ENCODE data around the gene KPNA3. TPM values are rescaled to one million over a fixed set of nuclear protein-coding genes. Genes with fewer than 3 reads are reported as not detected.

KPNA3 gene
- total RNA-seq, 1 experiment from 2014 or later: 36.8 TPM

- ATAC-seq (no peak), DNase-seq (ENCODE audit: low read depth, low spot score) (no peak)
- in situ Hi-C loops (cut with HindIII; ENCODE audit: low pct_unique_long_range_greater_than_20kb, low sequenced_read_pairs) (no loop called here), intact Hi-C loops (cut with micrococcal nuclease; ENCODE audit: unreplicated experiment) (no loop called here)
- Histone ChIP-seq H3K4me1 (ENCODE audit: control insufficient read depth, insufficient read depth, low read length) (no peaks in the 10 kb centered on the region), H3K27ac (ENCODE audit: low read length) (no peak overlapping the region), H3K27me3 (ENCODE audit: control insufficient read depth, insufficient read depth, low read length) (no peaks in the 10 kb centered on the region), H3K4me3 (ENCODE audit: low read depth in 2 of 2, low read length in 2 of 2) (no peak overlapping the region), H3K36me3 (ENCODE audit: control insufficient read depth, insufficient read depth, low read length) (no peaks in the 10 kb centered on the region), H3K9me3 (ENCODE audit: control insufficient read depth, insufficient read depth, low read depth, low read length) (no peaks in the 10 kb centered on the region)
- BruUV-seq (replicated peaks): no TSS peak
- POLR2A ChIA-PET: no interaction called here
- CTCF ChIA-PET: no interaction called here
- TF ChIP-seq SIN3A (IDR thresholded peaks at IDR 0.05; ENCODE audit: borderline replicate concordance, insufficient read depth, low read depth, low read length) (no peak), CTCF (IDR thresholded peaks at IDR 0.05) (no peak), REST (IDR thresholded peaks at IDR 0.05; ENCODE audit: insufficient read depth in 1 of 2, low read depth in 2 of 2, low read length in 1 of 2) (no peak), TCF7L2 (IDR thresholded peaks at IDR 0.05; ENCODE audit: low read depth, low read length) (no peak), POLR2AphosphoS5 (IDR thresholded peaks at IDR 0.05; ENCODE audit: low read depth, low read length) (no peak)
Observed at GRCh38 chr13:49777746-49778614, 14.5 kb downstream of the KPNA3 start.

- BruUV-seq (replicated peaks): no TSS peak
- no peak overlapping the region for H3K27ac ChIP-seq (ENCODE audit: low read length)
- no peaks in the 10 kb centered on the region for H3K9me3 ChIP-seq (ENCODE audit: control insufficient read depth, insufficient read depth, low read depth, low read length)
- in situ Hi-C loops (cut with HindIII; ENCODE audit: low pct_unique_long_range_greater_than_20kb, low sequenced_read_pairs) (no loop called here), intact Hi-C loops (cut with micrococcal nuclease; ENCODE audit: unreplicated experiment) (no loop called here)
- ATAC-seq (no peak), DNase-seq (ENCODE audit: low read depth, low spot score) (no peak)
- H3K4me3 ChIP-seq (ENCODE audit: low read depth in 2 of 2, low read length in 2 of 2): no peak overlapping the region
- H3K4me1 ChIP-seq (ENCODE audit: control insufficient read depth, insufficient read depth, low read length): no peaks in the 10 kb centered on the region
- POLR2A ChIA-PET: no interaction called here
- CTCF ChIA-PET: interaction anchor here (0.6 kb wide), 1 partner anchor 125 kb away, joined by 5 read pairs; no protein-coding TSS in a partner anchor
- H3K36me3 ChIP-seq (ENCODE audit: control insufficient read depth, insufficient read depth, low read length): no peaks in the 10 kb centered on the region
- no peak for TF ChIP-seq TCF7L2 (IDR thresholded peaks at IDR 0.05; ENCODE audit: low read depth, low read length)
- no peak for TF ChIP-seq POLR2AphosphoS5 (IDR thresholded peaks at IDR 0.05; ENCODE audit: low read depth, low read length)
- no peaks in the 10 kb centered on the region for H3K27me3 ChIP-seq (ENCODE audit: control insufficient read depth, insufficient read depth, low read length)
Observed at GRCh38 chr13:49776871-49777270, 15.6 kb downstream of the KPNA3 start.

- no TSS peak for BruUV-seq (replicated peaks)
- CTCF ChIA-PET: no interaction called here
- POLR2A ChIA-PET: no interaction called here
- Histone ChIP-seq H3K27me3 (ENCODE audit: control insufficient read depth, insufficient read depth, low read length) (no peaks in the 10 kb centered on the region), H3K9me3 (ENCODE audit: control insufficient read depth, insufficient read depth, low read depth, low read length) (no peaks in the 10 kb centered on the region), H3K27ac (ENCODE audit: low read length) (no peak overlapping the region), H3K4me1 (ENCODE audit: control insufficient read depth, insufficient read depth, low read length) (no peaks in the 10 kb centered on the region), H3K36me3 (ENCODE audit: control insufficient read depth, insufficient read depth, low read length) (no peaks in the 10 kb centered on the region), H3K4me3 (ENCODE audit: low read depth in 2 of 2, low read length in 2 of 2) (no peak overlapping the region)
- intact Hi-C loops (cut with micrococcal nuclease; ENCODE audit: unreplicated experiment) (no loop called here), in situ Hi-C loops (cut with HindIII; ENCODE audit: low pct_unique_long_range_greater_than_20kb, low sequenced_read_pairs) (no loop called here)
- ATAC-seq (no peak), DNase-seq (ENCODE audit: low read depth, low spot score) (no peak)
- no peak for TF ChIP-seq SIN3A (IDR thresholded peaks at IDR 0.05; ENCODE audit: borderline replicate concordance, insufficient read depth, low read depth, low read length)
- no peak for TF ChIP-seq REST (IDR thresholded peaks at IDR 0.05; ENCODE audit: insufficient read depth in 1 of 2, low read depth in 2 of 2, low read length in 1 of 2)
- no peak for TF ChIP-seq CTCF (IDR thresholded peaks at IDR 0.05)
- no peak for TF ChIP-seq POLR2AphosphoS5 (IDR thresholded peaks at IDR 0.05; ENCODE audit: low read depth, low read length)
- TF ChIP-seq TCF7L2 (IDR thresholded peaks at IDR 0.05; ENCODE audit: low read depth, low read length): no peak
Observed at GRCh38 chr13:49774376-49775005, 18.0 kb downstream of the KPNA3 start.

Measured in Panc1 (cell line).